Endothelial cell of umbilical vein (primary cell): ENCODE measurements around the gene CHD9. TPM values are rescaled to one million over a fixed set of nuclear protein-coding genes. Genes with fewer than 3 reads are reported as not detected.

ENCODE experiments used
- BruUV-seq: library from RNA; stranded (reverse); fragments of 400-500 nt; replicated peaks from 2 replicates; lab custom pipeline; 2021; lab: Mats Ljungman, UMichigan
- CTCF ChIA-PET: fragments of 300-600, 350-600 bp; sonication (Branson Sonifier 250); formaldehyde crosslinking; loops from one replicate; lab custom pipeline; 2021; ENCODE audit warnings: antibody characterized with exemption, inconsistent platforms; lab: Charles Lee
- POLR2A ChIA-PET: fragments of 300-600, 350-600 bp; sonication (Branson Sonifier 250); formaldehyde crosslinking; loops from one replicate; lab custom pipeline; 2021; ENCODE audit warnings: antibody characterized with exemption, inconsistent platforms; lab: Charles Lee
- DNase-seq: peaks from one replicate; pipeline ENCODE4 v3.0.0-alpha.2; 2011; ENCODE audit warnings: low read depth, low spot score
- FAIRE-seq: peaks from 2 replicates; lab custom pipeline; 2011; peaks lifted over from hg19 to GRCh38; lab: Jason Lieb, UNC
- H2AFZ ChIP-seq: 2 replicates; pipeline ENCODE4 v1.6.0; 2012; ENCODE audit warnings: low read depth, low read length, control low read depth, inconsistent platforms
- H3K27ac ChIP-seq: 2 replicates; pipeline ENCODE4 v1.5.1; 2011; ENCODE audit warnings: low read depth, mild to moderate bottlenecking, control low read depth, low read length, moderate library complexity; ENCODE audit not compliant: insufficient read depth
- H3K27me3 ChIP-seq, 2 experiments: 2 replicates each; pipeline versions ENCODE4 v1.6.0 to v1.6.1; 2011; ENCODE audit warnings: low read length in 2 of 2, mixed read lengths in 1 of 2; ENCODE audit not compliant: control insufficient read depth in 2 of 2, insufficient read depth in 2 of 2
- H3K36me3 ChIP-seq, 2 experiments: 2 replicates in 1 of 2; 3 replicates in 1 of 2; pipeline ENCODE4 v1.5.1; 2011; ENCODE audit warnings: low read length in 2 of 2, mild to moderate bottlenecking in 1 of 2, moderate library complexity in 1 of 2; ENCODE audit not compliant: control insufficient read depth in 2 of 2, insufficient read depth in 2 of 2; ENCODE audit errors: extremely low read depth in 1 of 2
- H3K4me1 ChIP-seq: 3 replicates; pipeline ENCODE4 v1.5.1; 2011; ENCODE audit warnings: mild to moderate bottlenecking, low read length; ENCODE audit not compliant: control insufficient read depth, insufficient read depth; ENCODE audit errors: extremely low read depth
- H3K4me2 ChIP-seq: 2 replicates; pipeline ENCODE4 v1.6.1; 2011; ENCODE audit warnings: low read length, control low read depth, mixed read lengths; ENCODE audit not compliant: insufficient read depth
- H3K4me3 ChIP-seq, 3 experiments: fragments of 200-600 bp in 1 of 3; sonication (generic), shearing (Covaris generic) in 1 of 3; replicated peaks in 1 of 3; 2 replicates each; pipeline ENCODE4 v1.5.1; 2011 to 2016; ENCODE audit warnings: control low read depth in 3 of 3, low read length in 3 of 3, mild to moderate bottlenecking in 2 of 3, inconsistent platforms in 1 of 3, low read depth in 1 of 3, moderate library complexity in 1 of 3; ENCODE audit not compliant: insufficient read depth in 1 of 3
- H3K79me2 ChIP-seq: 2 replicates; pipeline ENCODE4 v1.6.0; 2012; ENCODE audit warnings: low read length, inconsistent platforms; ENCODE audit not compliant: control insufficient read depth, insufficient read depth
- H3K9ac ChIP-seq: replicated peaks from 2 replicates; pipeline ENCODE3; 2011; ENCODE audit warnings: low read length, control low read depth; ENCODE audit not compliant: insufficient read depth; ENCODE audit errors: extremely low read depth
- H3K9me1 ChIP-seq: replicated peaks from 3 replicates; pipeline ENCODE4 v1.6.0; 2011; ENCODE audit warnings: mild to moderate bottlenecking, low read length; ENCODE audit not compliant: control insufficient read depth, insufficient read depth; ENCODE audit errors: extremely low read depth
- H3K9me3 ChIP-seq: replicated peaks from 2 replicates; pipeline ENCODE4 v1.5.1; 2012; ENCODE audit warnings: low read length, inconsistent platforms; ENCODE audit not compliant: control insufficient read depth, insufficient read depth
- H4K20me1 ChIP-seq: replicated peaks from 2 replicates; pipeline ENCODE3; 2011; ENCODE audit warnings: mild to moderate bottlenecking, low read length; ENCODE audit not compliant: control insufficient read depth, insufficient read depth; ENCODE audit errors: extremely low read depth
- EZH2 ChIP-seq: IDR thresholded peaks from 2 replicates; pipeline ENCODE4 v1.6.1; 2012; ENCODE audit warnings: borderline replicate concordance, low read depth, mild to moderate bottlenecking, moderate library complexity, low read length, inconsistent platforms; ENCODE audit not compliant: severe bottlenecking
- FOS ChIP-seq: IDR thresholded peaks from 2 replicates; pipeline ENCODE4 v1.6.1; 2011; ENCODE audit warnings: mild to moderate bottlenecking, low read length, moderate library complexity, borderline replicate concordance; ENCODE audit not compliant: insufficient read depth
- GATA2 ChIP-seq: IDR thresholded peaks from 2 replicates; pipeline ENCODE4 v1.7.0; 2011; ENCODE audit warnings: low read depth, mild to moderate bottlenecking, moderate library complexity, mixed read lengths, low read length; ENCODE audit not compliant: insufficient read length, insufficient read depth
- JUN ChIP-seq: IDR thresholded peaks from 2 replicates; pipeline ENCODE4 v1.6.1; 2011; ENCODE audit warnings: borderline replicate concordance, low read depth; ENCODE audit not compliant: insufficient read length, insufficient read depth
- MYC ChIP-seq: IDR thresholded peaks from one replicate; pipeline ENCODE4 v1.6.1; 2011; ENCODE audit warnings: mild to moderate bottlenecking, low read depth, low read length
- POLR2A ChIP-seq: IDR thresholded peaks from 2 replicates; pipeline ENCODE4 v1.6.1; 2012; ENCODE audit warnings: low read depth, mild to moderate bottlenecking, control low read depth, low read length
- POLR2AphosphoS5 ChIP-seq: IDR thresholded peaks from 2 replicates; pipeline ENCODE4 v1.6.1; 2012; ENCODE audit warnings: low read depth, mild to moderate bottlenecking, control low read depth, low read length, moderate library complexity; ENCODE audit not compliant: insufficient read depth
- dilution Hi-C: fragments of 300-500 bp; cut with MboI; formaldehyde crosslinking; loops from one replicate; pipeline ENCODE4 v1.15.0; 2019; ENCODE audit warnings: low sequenced_read_pairs; ENCODE audit not compliant: extremely low pct_ligation_motif_present
- intact Hi-C: fragments of 100-400 bp; cut with micrococcal nuclease; formaldehyde crosslinking; loops from one replicate; pipeline ENCODE4 v1.10.0; 2022
- polyA plus RNA-seq, 4 experiments: library from polyadenylated mRNA; depleted of rRNA in 3 of 4; stranded (reverse) in 3 of 4; unstranded in 1 of 4; fragments of >200 nt; gene quantifications; 2 replicates each; pipeline versions ENCODE4 v1.2.1 to v1.2.3, GENCODE V29; 2011 to 2012; ENCODE audit warnings: missing spikeins in 1 of 4
- total RNA-seq: library from RNA; stranded (reverse); gene quantifications from 2 replicates; pipeline ENCODE4 v1.2.3, GENCODE V29; 2021
- TF ChIP-seq, protein P1 (sequence below): IDR thresholded peaks from 2 replicates; pipeline ENCODE4 v1.6.1; 2011; ENCODE audit not compliant: insufficient read depth, insufficient read length
- TF ChIP-seq, protein P2 (sequence below), 2 donors: IDR thresholded peaks; 1 replicate in 1 of 2; 2 replicates in 1 of 2; pipeline ENCODE4 v1.5.1; 2011; ENCODE audit warnings: low read length in 2 of 2, mild to moderate bottlenecking in 2 of 2, moderate library complexity in 2 of 2, control low read depth in 1 of 2, inconsistent platforms in 1 of 2, low read depth in 1 of 2; ENCODE audit not compliant: insufficient read depth in 1 of 2; ENCODE audit errors: extremely low read depth in 1 of 2

CHD9 gene
- total and polyA plus RNA-seq, 2 donors (not counting 3 experiments of a cell fraction or from before 2014, with no cell fraction given), result 9.9 to 59.2 TPM

- no peak overlapping the region for H3K4me3 ChIP-seq
- no peak overlapping the region for H3K4me2 ChIP-seq
- POLR2A ChIA-PET, result no interaction called here
- no peaks in the 10 kb centered on the region for H4K20me1 ChIP-seq
- no TSS peak for BruUV-seq
- H3K79me2 ChIP-seq, result peaks cover 19% of the 10 kb centered on the region
- H3K4me1 ChIP-seq, result peaks cover 8% of the 10 kb centered on the region
- H3K27ac ChIP-seq, result no peak overlapping the region
- no peak for FAIRE-seq
- CTCF ChIA-PET, result interaction anchor here (1.3 to 1.6 kb wide), 2 partner anchors 25 to 29 kb away, joined by 3 to 5 read pairs; no protein-coding TSS in a partner anchor
- no peaks in the 10 kb centered on the region for H3K9me3 ChIP-seq
- no peaks in the 10 kb centered on the region for H3K36me3 ChIP-seq
- no peaks in the 10 kb centered on the region for H3K9me1 ChIP-seq
- no peak overlapping the region for H2AFZ ChIP-seq
- no peak for DNase-seq
- intact Hi-C loops (no loop called here), dilution Hi-C loops (no loop called here)
- H3K27me3 ChIP-seq, result no peaks in the 10 kb centered on the region
- TF ChIP-seq, protein P1, sequence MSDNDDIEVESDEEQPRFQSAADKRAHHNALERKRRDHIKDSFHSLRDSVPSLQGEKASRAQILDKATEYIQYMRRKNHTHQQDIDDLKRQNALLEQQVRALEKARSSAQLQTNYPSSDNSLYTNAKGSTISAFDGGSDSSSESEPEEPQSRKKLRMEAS, result no peak
- TF ChIP-seq POLR2A, result no peak
- TF ChIP-seq FOS, result no peak
- TF ChIP-seq, protein P2, sequence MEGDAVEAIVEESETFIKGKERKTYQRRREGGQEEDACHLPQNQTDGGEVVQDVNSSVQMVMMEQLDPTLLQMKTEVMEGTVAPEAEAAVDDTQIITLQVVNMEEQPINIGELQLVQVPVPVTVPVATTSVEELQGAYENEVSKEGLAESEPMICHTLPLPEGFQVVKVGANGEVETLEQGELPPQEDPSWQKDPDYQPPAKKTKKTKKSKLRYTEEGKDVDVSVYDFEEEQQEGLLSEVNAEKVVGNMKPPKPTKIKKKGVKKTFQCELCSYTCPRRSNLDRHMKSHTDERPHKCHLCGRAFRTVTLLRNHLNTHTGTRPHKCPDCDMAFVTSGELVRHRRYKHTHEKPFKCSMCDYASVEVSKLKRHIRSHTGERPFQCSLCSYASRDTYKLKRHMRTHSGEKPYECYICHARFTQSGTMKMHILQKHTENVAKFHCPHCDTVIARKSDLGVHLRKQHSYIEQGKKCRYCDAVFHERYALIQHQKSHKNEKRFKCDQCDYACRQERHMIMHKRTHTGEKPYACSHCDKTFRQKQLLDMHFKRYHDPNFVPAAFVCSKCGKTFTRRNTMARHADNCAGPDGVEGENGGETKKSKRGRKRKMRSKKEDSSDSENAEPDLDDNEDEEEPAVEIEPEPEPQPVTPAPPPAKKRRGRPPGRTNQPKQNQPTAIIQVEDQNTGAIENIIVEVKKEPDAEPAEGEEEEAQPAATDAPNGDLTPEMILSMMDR (IDR thresholded peaks at IDR 0.05; ENCODE audit: extremely low read depth in 1 of 2, insufficient read depth in 1 of 2, low read depth in 1 of 2, low read length in 2 of 2), result no peak
- TF ChIP-seq POLR2AphosphoS5, result no peak
- TF ChIP-seq MYC, result no peak
- TF ChIP-seq EZH2, result no peak
- TF ChIP-seq JUN, result no peak
- no peak for TF ChIP-seq GATA2
- H3K9ac ChIP-seq, result no peak overlapping the region
Measured at GRCh38 chr16:53061256-53061655, 6.5 kb downstream of the CHD9 start.
